ES-I3 (cell line): ENCODE data around the gene SIGLEC7.

Source experiments
- H3K36me3 ChIP-seq: 2 replicates; pipeline ENCODE4 v1.6.1; 2013; ENCODE audit warnings: mild to moderate bottlenecking, low read length, control low read depth, moderate library complexity; ENCODE audit not compliant: insufficient read depth
- H3K4me1 ChIP-seq: 2 replicates; pipeline ENCODE4 v1.6.1; 2013; ENCODE audit warnings: mild to moderate bottlenecking, control low read depth, low read length; ENCODE audit not compliant: insufficient read depth
- H3K9ac ChIP-seq: 2 replicates; pipeline ENCODE4 v1.6.1; 2013; ENCODE audit warnings: low read depth, mild to moderate bottlenecking, low read length, moderate library complexity
- H3K9me3 ChIP-seq: 2 replicates; pipeline ENCODE4 v1.6.1; 2013; ENCODE audit warnings: mild to moderate bottlenecking, low read length, moderate library complexity; ENCODE audit not compliant: control insufficient read depth, insufficient read depth

Gene SIGLEC7

GRCh38 chr19:51183629-51184028 lies 41.5 kb downstream of the SIGLEC7 start:
- Histone ChIP-seq H3K36me3 (no peaks in the 10 kb centered on the region), H3K9me3 (no peaks in the 10 kb centered on the region), H3K9ac (no peak overlapping the region), H3K4me1 (no peaks in the 10 kb centered on the region)

GRCh38 chr19:51185069-51185867 lies 43.2 kb downstream of the SIGLEC7 start:
- H3K36me3 ChIP-seq, result no peaks in the 10 kb centered on the region
- H3K4me1 ChIP-seq, result no peaks in the 10 kb centered on the region
- H3K9me3 ChIP-seq, result no peaks in the 10 kb centered on the region
- H3K9ac ChIP-seq, result no peak overlapping the region

- H3K9ac ChIP-seq, result no peak overlapping the region
- H3K9me3 ChIP-seq, result no peaks in the 10 kb centered on the region
- H3K4me1 ChIP-seq, result no peaks in the 10 kb centered on the region
- no peaks in the 10 kb centered on the region for H3K36me3 ChIP-seq
These were observed 43.7 kb downstream of the SIGLEC7 start for GRCh38 chr19:51185868-51186215.

- Histone ChIP-seq H3K9ac (no peak overlapping the region), H3K36me3 (no peaks in the 10 kb centered on the region), H3K9me3 (no peaks in the 10 kb centered on the region), H3K4me1 (no peaks in the 10 kb centered on the region)
These were observed 44.2 kb downstream of the SIGLEC7 start for GRCh38 chr19:51186323-51186722.

- Histone ChIP-seq H3K4me1 (no peaks in the 10 kb centered on the region), H3K9me3 (no peaks in the 10 kb centered on the region), H3K36me3 (no peaks in the 10 kb centered on the region), H3K9ac (no peak overlapping the region)
These were observed 45.5 kb downstream of the SIGLEC7 start for GRCh38 chr19:51187395-51188226.

- no peaks in the 10 kb centered on the region for H3K9me3 ChIP-seq
- H3K9ac ChIP-seq, result no peak overlapping the region
- H3K36me3 ChIP-seq, result no peaks in the 10 kb centered on the region
- H3K4me1 ChIP-seq, result no peaks in the 10 kb centered on the region
These were observed 46.1 kb downstream of the SIGLEC7 start for GRCh38 chr19:51188227-51188559.

GRCh38 chr19:51192689-51193088 lies 50.6 kb downstream of the SIGLEC7 start:
- no peak overlapping the region for H3K9ac ChIP-seq
- no peaks in the 10 kb centered on the region for H3K4me1 ChIP-seq
- H3K36me3 ChIP-seq, result no peaks in the 10 kb centered on the region
- no peaks in the 10 kb centered on the region for H3K9me3 ChIP-seq

- H3K4me1 ChIP-seq, result no peaks in the 10 kb centered on the region
- no peaks in the 10 kb centered on the region for H3K36me3 ChIP-seq
- no peaks in the 10 kb centered on the region for H3K9me3 ChIP-seq
- no peak overlapping the region for H3K9ac ChIP-seq
These were observed 52.6 kb downstream of the SIGLEC7 start for GRCh38 chr19:51194527-51195315.

- Histone ChIP-seq H3K36me3 (no peaks in the 10 kb centered on the region), H3K9me3 (no peaks in the 10 kb centered on the region), H3K4me1 (no peaks in the 10 kb centered on the region), H3K9ac (no peak overlapping the region)
These were observed 53.1 kb downstream of the SIGLEC7 start for GRCh38 chr19:51195316-51195586.

- no peaks in the 10 kb centered on the region for H3K36me3 ChIP-seq
- no peaks in the 10 kb centered on the region for H3K4me1 ChIP-seq
- no peaks in the 10 kb centered on the region for H3K9me3 ChIP-seq
- H3K9ac ChIP-seq, result no peak overlapping the region
These were observed 53.5 kb downstream of the SIGLEC7 start for GRCh38 chr19:51195616-51196015.

GRCh38 chr19:51196181-51196580 lies 54.1 kb downstream of the SIGLEC7 start:
- Histone ChIP-seq H3K4me1 (no peaks in the 10 kb centered on the region), H3K9me3 (no peaks in the 10 kb centered on the region), H3K9ac (no peak overlapping the region), H3K36me3 (no peaks in the 10 kb centered on the region)

GRCh38 chr19:51198641-51199040 lies 56.5 kb downstream of the SIGLEC7 start:
- Histone ChIP-seq H3K9me3 (no peaks in the 10 kb centered on the region), H3K9ac (no peak overlapping the region), H3K4me1 (no peaks in the 10 kb centered on the region), H3K36me3 (no peaks in the 10 kb centered on the region)

GRCh38 chr19:51200071-51200666 lies 58.1 kb downstream of the SIGLEC7 start:
- no peaks in the 10 kb centered on the region for H3K4me1 ChIP-seq

GRCh38 chr19:51201712-51202111 lies 59.6 kb downstream of the SIGLEC7 start:
- no peaks in the 10 kb centered on the region for H3K9me3 ChIP-seq
- no peaks in the 10 kb centered on the region for H3K36me3 ChIP-seq
- no peak overlapping the region for H3K9ac ChIP-seq
- no peaks in the 10 kb centered on the region for H3K4me1 ChIP-seq

More at GRCh38 chr19:51200071-51200666, 58.1 kb downstream of the SIGLEC7 start:
- no peak overlapping the region for H3K9ac ChIP-seq
- no peaks in the 10 kb centered on the region for H3K36me3 ChIP-seq
- H3K9me3 ChIP-seq, result no peaks in the 10 kb centered on the region
